ENCODE data around the gene ARFIP1.
A peak's percentile ranks its signal among the peaks of the same experiment; 100 is the strongest.
"Not testable (repeated sequence)": the region's sequence is repeated elsewhere in the genome, so short reads cannot be mapped to it uniquely, and the experiment has no call there.

The ARFIP1 gene

GRCh38 chr4:152779513-152780266, at the start of gene ARFIP1, which contains the start of gene TIGD4:
ARFIP1 (plus strand) TSS chr4:152779954; CDS start chr4:152829634, 49,680 bp downstream.
TIGD4 (minus strand) TSS chr4:152779730; CDS start chr4:152771004, 8,726 bp downstream.
- DNase-seq (ENCODE audit: low read depth): peak; percentile 89

- no peak for DNase-seq (ENCODE audit: low read depth)
Observed at GRCh38 chr4:152731997-152732396, 47.8 kb upstream of the ARFIP1 start.

GRCh38 chr4:152734015-152734698, 45.6 kb upstream of the ARFIP1 start:
- DNase-seq (ENCODE audit: low read depth): no peak

GRCh38 chr4:152734699-152735050, 45.1 kb upstream of the ARFIP1 start:
- DNase-seq (ENCODE audit: low read depth): no peak

- no peak for DNase-seq (ENCODE audit: low read depth)
Observed at GRCh38 chr4:152735396-152735859, 44.3 kb upstream of the ARFIP1 start.

- no peak for DNase-seq (ENCODE audit: low read depth)
Observed at GRCh38 chr4:152735906-152736305, 43.8 kb upstream of the ARFIP1 start.

GRCh38 chr4:152738827-152739226, 40.9 kb upstream of the ARFIP1 start:
- peak; percentile 8 for DNase-seq (ENCODE audit: low read depth)

GRCh38 chr4:152747444-152747843, 32.3 kb upstream of the ARFIP1 start:
- DNase-seq (ENCODE audit: low read depth): no peak

- DNase-seq (ENCODE audit: low read depth): no peak
Observed at GRCh38 chr4:152748619-152749018, 31.1 kb upstream of the ARFIP1 start.

- DNase-seq (ENCODE audit: low read depth): no peak
Observed at GRCh38 chr4:152763796-152764195, 16.0 kb upstream of the ARFIP1 start.

GRCh38 chr4:152765069-152765737, 14.6 kb upstream of the ARFIP1 start:
- not testable (repeated sequence) for DNase-seq (ENCODE audit: low read depth)

GRCh38 chr4:152771741-152772533, 7.8 kb upstream of the ARFIP1 start:
- DNase-seq (ENCODE audit: low read depth): no peak

GRCh38 chr4:152773339-152773738, 6.4 kb upstream of the ARFIP1 start:
- no peak for DNase-seq (ENCODE audit: low read depth)

GRCh38 chr4:152773953-152774352, 5.8 kb upstream of the ARFIP1 start:
- DNase-seq (ENCODE audit: low read depth): no peak

- no peak for DNase-seq (ENCODE audit: low read depth)
Observed at GRCh38 chr4:152776352-152776751, 3.4 kb upstream of the ARFIP1 start.

GRCh38 chr4:152777488-152777887, 2.3 kb upstream of the ARFIP1 start:
- DNase-seq (ENCODE audit: low read depth): no peak

GRCh38 chr4:152778656-152779512, 870 bp upstream of the ARFIP1 start:
- no peak for DNase-seq (ENCODE audit: low read depth)

- no peak for DNase-seq (ENCODE audit: low read depth)
Observed at GRCh38 chr4:152780267-152780778, 569 bp downstream of the ARFIP1 start.

- peak; percentile 65 for DNase-seq (ENCODE audit: low read depth)
Observed at GRCh38 chr4:152784490-152785350, 5.0 kb downstream of the ARFIP1 start.
